ENCODE data around the gene SOCS4.

GRCh38 chr14:55084401-55085059, 57.5 kb downstream of the SOCS4 start:
- TF ChIP-seq TCF12 (IDR thresholded peaks at IDR 0.05; ENCODE audit: low read depth) (no peak), REST (IDR thresholded peaks at IDR 0.05; ENCODE audit: low read depth) (no peak)
- TF ChIP-seq, protein P1, sequence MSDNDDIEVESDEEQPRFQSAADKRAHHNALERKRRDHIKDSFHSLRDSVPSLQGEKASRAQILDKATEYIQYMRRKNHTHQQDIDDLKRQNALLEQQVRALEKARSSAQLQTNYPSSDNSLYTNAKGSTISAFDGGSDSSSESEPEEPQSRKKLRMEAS (IDR thresholded peaks at IDR 0.05) = no peak

All from Ishikawa (cell line).